ENCODE results near the gene SAYSD1. TPM values are rescaled to one million over a fixed set of nuclear protein-coding genes. Genes with fewer than 3 reads are reported as not detected.

The SAYSD1 gene
- total and polyA plus RNA-seq, 2 experiments from 2014 or later: 14.4 to 20.2 TPM

DNA sequence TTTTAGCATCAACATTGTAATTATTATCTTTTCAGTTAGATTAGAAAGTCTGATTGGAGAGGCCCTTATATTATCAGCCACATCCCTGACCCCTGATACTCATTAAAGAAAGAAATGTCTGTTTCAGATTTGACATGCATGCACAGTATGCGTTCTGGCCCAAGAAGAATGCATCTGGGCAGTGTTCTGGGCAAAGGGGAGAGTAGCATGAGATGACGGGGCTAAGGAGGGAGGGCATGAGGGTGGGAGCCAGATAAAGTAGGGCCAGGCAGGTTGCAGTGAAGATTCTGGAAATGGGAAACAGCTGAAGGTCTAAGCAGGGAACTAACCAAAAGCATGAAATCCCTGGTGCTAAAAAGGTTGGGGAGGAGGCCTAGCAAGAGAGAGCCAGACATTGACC lies 7.3 kb downstream of the SAYSD1 start:
- no peak overlapping the region for H3K4me2 ChIP-seq (ENCODE audit: unreplicated experiment)
- H3K27me3 ChIP-seq (replicated peaks; ENCODE audit: insufficient read depth): no peaks in the 10 kb centered on the region
- no peak overlapping the region for H3K9ac ChIP-seq
- no peak overlapping the region for H2AFZ ChIP-seq
- in situ Hi-C loops (cut with MboI): no loop called here
- no peak for TF ChIP-seq EZH2phosphoT487 (IDR thresholded peaks at IDR 0.05; ENCODE audit: insufficient read depth, low read depth)
- TF ChIP-seq EZH2 (IDR thresholded peaks at IDR 0.05; ENCODE audit: insufficient read depth, poor library complexity, severe bottlenecking): no peak
- no peaks in the 10 kb centered on the region for H3K4me1 ChIP-seq (ENCODE audit: insufficient read depth)
- no peaks in the 10 kb centered on the region for H3F3A ChIP-seq (ENCODE audit: insufficient read depth)
- 13 to 16% methylated on average over 2 of the region's 2 CpGs for WGBS, 2 experiments (ENCODE audit: low coverage in 1 of 2, low lambda C conversion rate in 2 of 2, missing lambda C conversion rate in 2 of 2)
- H3K9me2 ChIP-seq (ENCODE audit: insufficient read depth): no peaks in the 10 kb centered on the region
- H3K36me3 ChIP-seq (ENCODE audit: low read depth): no peaks in the 10 kb centered on the region; the same call in 1 of the 2 replicates
- DNase-seq: no peak
- no peaks in the 10 kb centered on the region for H3K79me2 ChIP-seq (ENCODE audit: insufficient read depth)
- no peak overlapping the region for H3K27ac ChIP-seq
- no peaks in the 10 kb centered on the region for H3K9me3 ChIP-seq (ENCODE audit: low read depth)
- H4K20me1 ChIP-seq (ENCODE audit: insufficient read depth): no peaks in the 10 kb centered on the region
- no peak overlapping the region for H3K4me3 ChIP-seq

DNA sequence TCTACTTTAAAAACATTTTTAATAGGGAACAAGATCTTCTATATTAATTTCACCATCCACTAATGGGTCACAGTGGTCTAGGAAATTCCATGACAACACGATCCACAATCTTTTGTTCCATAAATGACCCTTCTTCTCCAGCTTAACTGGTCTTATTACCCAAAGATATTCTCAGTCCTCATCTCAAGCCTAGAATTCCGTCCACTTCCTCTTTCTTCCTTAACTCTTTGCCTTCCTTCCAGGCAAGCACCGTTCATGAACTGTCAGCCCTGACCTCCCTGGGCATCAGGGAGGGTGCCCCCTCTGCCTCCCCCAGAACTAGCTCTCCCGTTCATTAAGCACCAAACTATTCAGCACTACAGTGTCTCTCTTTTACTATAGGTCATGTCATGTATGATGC lies 8.0 kb downstream of the SAYSD1 start:
- Histone ChIP-seq H3K4me3 (no peak overlapping the region), H2AFZ (no peak overlapping the region), H3K9ac (no peak overlapping the region), H3K27ac (no peak overlapping the region), H3K79me2 (ENCODE audit: insufficient read depth) (no peaks in the 10 kb centered on the region), H3K9me2 (ENCODE audit: insufficient read depth) (no peaks in the 10 kb centered on the region), H3K4me2 (ENCODE audit: unreplicated experiment) (no peak overlapping the region), H4K20me1 (ENCODE audit: insufficient read depth) (no peaks in the 10 kb centered on the region), H3K4me1 (ENCODE audit: insufficient read depth) (0 out of 2 replicates have a peak, but pooled peaks cover 2% of the 10 kb centered on the region), H3K36me3 (ENCODE audit: low read depth) (no peaks in the 10 kb centered on the region; the same call in 1 of the 2 replicates), H3K27me3 (replicated peaks; ENCODE audit: insufficient read depth) (no peaks in the 10 kb centered on the region), H3K9me3 (ENCODE audit: low read depth) (no peaks in the 10 kb centered on the region), H3F3A (ENCODE audit: insufficient read depth) (no peaks in the 10 kb centered on the region)
- 74 to 80% methylated on average over 4 of the region's 4 CpGs for WGBS, 2 experiments (ENCODE audit: low coverage in 1 of 2, low lambda C conversion rate in 2 of 2, missing lambda C conversion rate in 2 of 2)
- no peak for DNase-seq
- in situ Hi-C loops (cut with MboI): no loop called here
- TF ChIP-seq EZH2 (IDR thresholded peaks at IDR 0.05; ENCODE audit: insufficient read depth, poor library complexity, severe bottlenecking) (no peak), EZH2phosphoT487 (IDR thresholded peaks at IDR 0.05; ENCODE audit: insufficient read depth, low read depth) (no peak)

DNA sequence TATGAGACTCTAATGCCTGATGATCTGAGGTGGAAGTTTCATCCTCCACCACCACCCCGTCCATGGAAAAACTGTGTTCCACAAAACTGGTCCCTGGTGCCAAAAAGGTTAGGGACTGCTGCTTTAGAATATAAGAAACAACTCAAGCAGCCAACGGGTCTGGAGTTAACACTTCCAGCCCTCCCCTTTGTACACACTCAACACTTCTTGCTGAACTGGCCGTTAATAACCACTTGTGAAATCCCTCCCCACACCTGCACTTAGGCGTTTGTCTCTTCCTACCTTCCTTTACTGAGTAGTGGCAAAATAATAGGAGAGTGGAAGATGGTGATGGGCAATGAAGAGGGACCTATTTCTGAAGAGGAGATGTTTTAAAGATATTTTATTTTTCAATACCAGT lies 10.5 kb downstream of the SAYSD1 start:
- Histone ChIP-seq H3K27me3 (replicated peaks; ENCODE audit: insufficient read depth) (no peaks in the 10 kb centered on the region), H2AFZ (no peak overlapping the region), H4K20me1 (ENCODE audit: insufficient read depth) (no peaks in the 10 kb centered on the region), H3K9me3 (ENCODE audit: low read depth) (no peaks in the 10 kb centered on the region), H3K4me3 (no peak overlapping the region), H3K9me2 (ENCODE audit: insufficient read depth) (no peaks in the 10 kb centered on the region), H3K36me3 (ENCODE audit: low read depth) (no peaks in the 10 kb centered on the region; the same call in 1 of the 2 replicates), H3K27ac (no peak overlapping the region), H3K4me2 (ENCODE audit: unreplicated experiment) (no peak overlapping the region), H3K9ac (no peak overlapping the region), H3K79me2 (ENCODE audit: insufficient read depth) (no peaks in the 10 kb centered on the region), H3F3A (ENCODE audit: insufficient read depth) (no peaks in the 10 kb centered on the region), H3K4me1 (ENCODE audit: insufficient read depth) (0 out of 2 replicates have a peak, but pooled peaks cover 7% of the 10 kb centered on the region)
- no peak for DNase-seq
- TF ChIP-seq EZH2phosphoT487 (IDR thresholded peaks at IDR 0.05; ENCODE audit: insufficient read depth, low read depth): no peak
- TF ChIP-seq EZH2 (IDR thresholded peaks at IDR 0.05; ENCODE audit: insufficient read depth, poor library complexity, severe bottlenecking): no peak
- in situ Hi-C loops (cut with MboI): no loop called here
- 55 to 63% methylated on average over 4 of the region's 4 CpGs for WGBS, 2 experiments (ENCODE audit: low coverage in 1 of 2, low lambda C conversion rate in 2 of 2, missing lambda C conversion rate in 2 of 2)

DNA sequence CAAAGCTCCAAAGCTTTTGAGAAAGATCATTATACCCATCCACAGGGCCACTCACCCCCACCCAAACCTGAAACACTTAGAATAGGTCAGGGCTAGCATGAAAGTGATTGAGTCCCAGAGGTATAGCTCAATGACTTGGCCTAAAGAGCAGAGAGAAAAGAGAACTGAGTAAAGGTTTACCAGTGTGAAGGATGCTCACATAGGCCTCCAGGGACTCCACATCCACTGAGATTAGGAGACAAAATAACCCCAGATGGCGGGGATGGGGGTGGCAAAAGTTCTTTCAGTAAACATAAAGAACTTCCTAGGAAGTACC lies 12.2 kb downstream of the SAYSD1 start:
- DNase-seq: no peak
- in situ Hi-C loops (cut with MboI): no loop called here
- 80 to 94% methylated on average over 1 of the region's 1 CpG for WGBS, 2 experiments (ENCODE audit: low coverage in 1 of 2, low lambda C conversion rate in 2 of 2, missing lambda C conversion rate in 2 of 2)

More for the DNA sequence above, 12.2 kb downstream of the SAYSD1 start:
- Histone ChIP-seq H3K79me2 (ENCODE audit: insufficient read depth) (no peaks in the 10 kb centered on the region), H3K4me1 (ENCODE audit: insufficient read depth) (0 out of 2 replicates have a peak, but pooled peaks cover 7% of the 10 kb centered on the region), H3K27me3 (replicated peaks; ENCODE audit: insufficient read depth) (no peaks in the 10 kb centered on the region), H3K9ac (no peak overlapping the region), H3F3A (ENCODE audit: insufficient read depth) (no peaks in the 10 kb centered on the region), H3K4me3 (no peak overlapping the region), H2AFZ (no peak overlapping the region), H3K9me2 (ENCODE audit: insufficient read depth) (no peaks in the 10 kb centered on the region), H4K20me1 (ENCODE audit: insufficient read depth) (no peaks in the 10 kb centered on the region), H3K4me2 (ENCODE audit: unreplicated experiment) (no peak overlapping the region), H3K9me3 (ENCODE audit: low read depth) (no peaks in the 10 kb centered on the region), H3K36me3 (ENCODE audit: low read depth) (no peaks in the 10 kb centered on the region; the same call in 1 of the 2 replicates), H3K27ac (no peak overlapping the region)
- TF ChIP-seq EZH2phosphoT487 (IDR thresholded peaks at IDR 0.05; ENCODE audit: insufficient read depth, low read depth) (no peak), EZH2 (IDR thresholded peaks at IDR 0.05; ENCODE audit: insufficient read depth, poor library complexity, severe bottlenecking) (no peak)

All from GM23248 (cell line).